Activated T-helper 9 cell treated with anti-CD3 and anti-CD28 coated beads, Interleukin-2, amount 50 U/mL, for 16 hours (primary cell): ENCODE data around the gene NOP53.
"Not testable (repeated sequence)": the region's sequence is repeated elsewhere in the genome, so short reads cannot be mapped to it uniquely, and the experiment has no call there.

ENCODE experiments used
- DNase-seq: peaks from one replicate; pipeline ENCODE4 v3.0.0-alpha.2; 2020; ENCODE audit warnings: low read depth

The NOP53 gene

GRCh38 chr19:47754206-47755064 is 9.1 kb downstream of the NOP53 start:
- no peak for DNase-seq

GRCh38 chr19:47755065-47755761 is 9.9 kb downstream of the NOP53 start:
- no peak for DNase-seq

- DNase-seq: no peak
Observed at GRCh38 chr19:47755762-47756626, 10.6 kb downstream of the NOP53 start.

GRCh38 chr19:47756627-47756929 is 11.2 kb downstream of the NOP53 start:
- no peak for DNase-seq

GRCh38 chr19:47756953-47757608 is 11.7 kb downstream of the NOP53 start:
- DNase-seq: no peak

GRCh38 chr19:47757617-47758442 is 12.5 kb downstream of the NOP53 start:
- DNase-seq: no peak

- no peak for DNase-seq
Observed at GRCh38 chr19:47758443-47758804, 13.1 kb downstream of the NOP53 start.

GRCh38 chr19:47760632-47760999 is 15.3 kb downstream of the NOP53 start:
- no peak for DNase-seq

GRCh38 chr19:47761566-47761965 is 16.2 kb downstream of the NOP53 start:
- no peak for DNase-seq

- DNase-seq: no peak
Observed at GRCh38 chr19:47762151-47762550, 16.8 kb downstream of the NOP53 start.

GRCh38 chr19:47762615-47763308 is 17.4 kb downstream of the NOP53 start:
- no peak for DNase-seq

GRCh38 chr19:47764705-47765104 is 19.4 kb downstream of the NOP53 start:
- DNase-seq: not testable (repeated sequence)

- DNase-seq: peak; percentile 29
Observed at GRCh38 chr19:47765523-47766358, 20.4 kb downstream of the NOP53 start.

- no peak for DNase-seq
Observed at GRCh38 chr19:47766359-47766620, 20.9 kb downstream of the NOP53 start.

GRCh38 chr19:47766670-47767069 is 21.3 kb downstream of the NOP53 start:
- DNase-seq: no peak

- no peak for DNase-seq
Observed at GRCh38 chr19:47767349-47767748, 22.0 kb downstream of the NOP53 start.

GRCh38 chr19:47768604-47769003 is 23.3 kb downstream of the NOP53 start:
- DNase-seq: no peak

GRCh38 chr19:47769534-47769933 is 24.2 kb downstream of the NOP53 start:
- no peak for DNase-seq

GRCh38 chr19:47771291-47771690 is 25.9 kb downstream of the NOP53 start:
- not testable (repeated sequence) for DNase-seq

GRCh38 chr19:47776568-47776967 is 31.2 kb downstream of the NOP53 start:
- DNase-seq: no peak
